ENCODE measurements around the gene SCAF11.

SCAF11 gene

DNA sequence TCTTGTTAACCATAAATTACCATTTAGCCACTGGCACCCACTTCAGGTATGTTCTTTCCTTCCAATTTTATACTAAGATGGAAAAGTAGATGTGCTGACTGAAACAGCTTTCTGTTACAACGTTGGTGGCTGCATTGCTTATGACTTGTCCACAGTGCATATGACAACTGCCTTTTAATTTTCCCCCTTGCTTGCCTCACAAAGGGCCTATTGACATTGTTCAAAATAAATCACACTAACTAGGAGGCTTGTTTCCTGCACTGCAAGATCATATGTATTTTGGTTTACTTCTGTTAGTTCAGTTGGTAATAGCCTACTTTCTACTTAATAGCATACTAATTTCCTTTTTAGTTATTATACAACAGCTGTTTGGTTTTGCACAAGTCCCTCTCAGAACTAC is 55.4 kb downstream of the SCAF11 start:
- H3K36me3 ChIP-seq = peaks cover 74% of the 10 kb centered on the region
- H3K4me1 ChIP-seq = no peaks in the 10 kb centered on the region
- no peak overlapping the region for H3K27ac ChIP-seq
- no peak overlapping the region for H3K4me2 ChIP-seq
- H3K4me3 ChIP-seq = no peak overlapping the region
- H3K9me3 ChIP-seq = no peaks in the 10 kb centered on the region
- no peaks in the 10 kb centered on the region for H4K20me1 ChIP-seq
- TF ChIP-seq Cebpa-rat (IDR thresholded peaks at IDR 0.05) = no peak
- H3K27me3 ChIP-seq = no peaks in the 10 kb centered on the region
- no peak overlapping the region for H3K9ac ChIP-seq

GRCh38 chr12:45933504-45933903 is 56.9 kb downstream of the SCAF11 start:
- Histone ChIP-seq H3K4me2 (no peak overlapping the region), H3K4me1 (no peaks in the 10 kb centered on the region), H3K9me3 (no peaks in the 10 kb centered on the region), H3K27me3 (no peaks in the 10 kb centered on the region), H4K20me1 (no peaks in the 10 kb centered on the region), H3K27ac (no peak overlapping the region), H3K36me3 (peaks cover 77% of the 10 kb centered on the region), H3K9ac (no peak overlapping the region), H3K4me3 (no peak overlapping the region)
- no peak for TF ChIP-seq Cebpa-rat (IDR thresholded peaks at IDR 0.05)

DNA sequence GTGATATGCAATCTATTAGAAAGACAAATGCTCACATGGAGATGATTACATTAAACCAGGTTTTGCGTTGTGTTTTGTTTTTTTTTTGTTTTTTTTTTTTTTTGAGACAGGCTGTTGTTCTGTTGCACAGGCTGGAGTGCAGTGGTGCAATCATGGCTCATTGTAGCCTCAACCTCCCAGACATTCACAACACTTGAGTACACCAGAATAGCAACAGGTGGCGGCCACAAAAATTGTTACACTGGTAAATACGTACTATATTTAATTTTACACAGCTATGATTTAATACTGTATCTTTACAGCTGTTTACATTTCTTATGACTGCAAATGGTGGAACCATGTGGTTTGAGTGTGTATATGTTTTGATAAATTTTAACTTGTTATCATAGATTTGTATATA is 60.0 kb downstream of the SCAF11 start:
- no peaks in the 10 kb centered on the region for H3K27me3 ChIP-seq
- H3K4me1 ChIP-seq = no peaks in the 10 kb centered on the region
- H3K4me3 ChIP-seq = no peak overlapping the region
- no peaks in the 10 kb centered on the region for H4K20me1 ChIP-seq
- H3K9me3 ChIP-seq = no peaks in the 10 kb centered on the region
- H3K36me3 ChIP-seq = peaks cover 89% of the 10 kb centered on the region
- H3K4me2 ChIP-seq = no peak overlapping the region
- TF ChIP-seq Cebpa-rat (IDR thresholded peaks at IDR 0.05) = no peak
- H3K27ac ChIP-seq = no peak overlapping the region
- H3K9ac ChIP-seq = no peak overlapping the region

DNA sequence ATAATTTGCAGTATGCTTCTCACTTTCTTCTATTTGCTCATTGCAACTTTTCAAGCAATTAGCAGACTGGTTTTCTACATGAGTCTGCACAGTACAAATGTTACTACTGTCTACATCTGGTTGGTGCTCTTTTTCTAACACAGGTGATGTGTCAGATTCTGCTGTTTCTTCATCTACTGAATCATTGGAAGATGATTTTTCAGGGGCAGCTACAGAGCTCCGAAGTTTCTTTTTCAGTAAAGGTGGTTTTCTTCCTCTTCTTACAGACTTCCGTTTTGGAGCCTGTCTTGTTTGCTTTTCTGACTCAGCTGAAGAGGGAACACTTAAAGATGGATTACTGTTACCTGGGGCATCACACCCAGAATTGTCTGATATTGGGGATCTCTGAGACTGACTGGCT is 62.1 kb downstream of the SCAF11 start:
- Histone ChIP-seq H3K27ac (no peak overlapping the region), H3K36me3 (peaks cover 92% of the 10 kb centered on the region), H3K4me2 (no peak overlapping the region)

GRCh38 chr12:45918818-45919217 is 71.6 kb downstream of the SCAF11 start:
- Histone ChIP-seq H3K9ac (no peak overlapping the region), H3K27me3 (no peaks in the 10 kb centered on the region), H3K27ac (no peak overlapping the region), H4K20me1 (no peaks in the 10 kb centered on the region), H3K4me3 (no peak overlapping the region), H3K4me2 (no peak overlapping the region), H3K4me1 (peaks cover 6% of the 10 kb centered on the region), H3K36me3 (peaks cover 47% of the 10 kb centered on the region), H3K9me3 (no peaks in the 10 kb centered on the region)
- TF ChIP-seq Cebpa-rat (IDR thresholded peaks at IDR 0.05) = no peak

More for the DNA sequence above, 62.1 kb downstream of the SCAF11 start:
- no peak overlapping the region for H3K4me3 ChIP-seq
- H3K4me1 ChIP-seq = no peaks in the 10 kb centered on the region
- H3K27me3 ChIP-seq = no peaks in the 10 kb centered on the region
- no peaks in the 10 kb centered on the region for H4K20me1 ChIP-seq
- H3K9ac ChIP-seq = no peak overlapping the region
- no peak for TF ChIP-seq Cebpa-rat (IDR thresholded peaks at IDR 0.05)
- H3K9me3 ChIP-seq = no peaks in the 10 kb centered on the region

- Histone ChIP-seq H3K4me3 (no peak overlapping the region), H3K9me3 (no peaks in the 10 kb centered on the region), H4K20me1 (no peaks in the 10 kb centered on the region), H3K36me3 (peaks cover 15% of the 10 kb centered on the region), H3K27me3 (no peaks in the 10 kb centered on the region), H3K27ac (no peak overlapping the region), H3K9ac (no peak overlapping the region), H3K4me1 (peaks cover 13% of the 10 kb centered on the region), H3K4me2 (no peak overlapping the region)
- TF ChIP-seq Cebpa-rat (IDR thresholded peaks at IDR 0.05) = no peak
Observed at GRCh38 chr12:45915405-45915804, 75.0 kb downstream of the SCAF11 start.

- peak overlapping the region; percentile 47 for H3K4me2 ChIP-seq
- H3K9me3 ChIP-seq = no peaks in the 10 kb centered on the region
- H4K20me1 ChIP-seq = no peaks in the 10 kb centered on the region
- no peak for TF ChIP-seq Cebpa-rat (IDR thresholded peaks at IDR 0.05)
- peaks cover 13% of the 10 kb centered on the region for H3K36me3 ChIP-seq
- H3K4me3 ChIP-seq = no peak overlapping the region
- H3K4me1 ChIP-seq = peaks cover 13% of the 10 kb centered on the region
- H3K27me3 ChIP-seq = no peaks in the 10 kb centered on the region
- H3K27ac ChIP-seq = no peak overlapping the region
- no peak overlapping the region for H3K9ac ChIP-seq
Observed at GRCh38 chr12:45914090-45914489, 76.3 kb downstream of the SCAF11 start.

DNA sequence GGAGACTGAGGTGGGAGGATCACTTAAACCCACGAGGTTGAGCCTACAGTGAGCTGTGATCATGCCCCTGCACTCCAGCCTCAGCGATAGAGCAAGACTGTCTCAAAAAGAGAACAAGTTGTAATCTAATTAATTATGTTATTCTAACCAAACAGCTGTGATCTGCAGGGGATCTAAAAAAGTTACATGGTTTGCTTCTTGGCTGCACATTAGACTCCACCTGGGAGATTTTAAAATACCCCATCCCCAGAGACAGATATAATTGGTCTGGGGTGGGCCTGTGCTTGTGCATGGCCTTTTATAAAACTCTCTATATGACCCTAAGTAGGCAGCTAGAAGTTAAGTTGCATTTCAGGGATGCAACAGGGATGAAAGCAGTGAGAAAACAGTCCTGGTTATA is 76.7 kb downstream of the SCAF11 start:
- TF ChIP-seq Cebpa-rat (IDR thresholded peaks at IDR 0.05) = no peak
- Histone ChIP-seq H3K9ac (no peak overlapping the region), H3K4me1 (peaks cover 13% of the 10 kb centered on the region), H3K4me3 (no peak overlapping the region), H3K9me3 (no peaks in the 10 kb centered on the region), H3K27ac (no peak overlapping the region), H4K20me1 (no peaks in the 10 kb centered on the region), H3K27me3 (no peaks in the 10 kb centered on the region), H3K4me2 (peak overlapping the region; percentile 47), H3K36me3 (peaks cover 11% of the 10 kb centered on the region)

GRCh38 chr12:45912774-45913173 is 77.6 kb downstream of the SCAF11 start:
- TF ChIP-seq Cebpa-rat (IDR thresholded peaks at IDR 0.05) = no peak
- H3K9ac ChIP-seq = no peak overlapping the region

DNA sequence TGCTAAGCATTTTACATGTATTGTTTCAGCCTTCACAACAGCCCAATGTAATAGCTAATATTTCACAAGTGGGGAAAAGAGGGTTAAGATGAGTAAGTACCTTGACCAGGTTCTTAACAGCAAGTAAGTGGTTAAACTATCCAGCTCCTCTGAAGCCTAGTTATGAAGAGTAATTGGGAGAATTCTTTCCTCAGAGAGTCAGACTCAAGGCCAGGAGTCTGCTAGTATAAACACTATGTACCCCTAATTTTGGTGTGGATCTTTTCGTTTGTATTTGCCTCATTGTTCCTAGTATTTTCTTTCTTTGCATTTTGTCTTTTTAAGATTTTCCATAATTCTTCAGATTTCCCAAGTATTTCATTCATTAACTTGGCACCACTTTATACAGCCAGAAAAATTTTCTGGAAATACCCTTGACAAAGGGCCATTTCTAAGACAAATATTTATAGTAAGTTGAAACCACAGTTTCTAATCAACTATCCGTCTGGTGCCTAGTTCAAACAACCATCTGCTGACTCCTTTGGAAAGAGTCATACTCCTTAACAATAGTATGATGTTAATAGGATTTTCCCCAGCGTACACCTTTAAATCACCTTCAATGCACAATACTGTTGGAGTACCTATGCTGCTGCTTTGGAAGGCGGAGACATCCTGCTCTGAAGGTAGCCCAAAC is 81.2 kb downstream of the SCAF11 start:
- Histone ChIP-seq H3K4me1 (peaks cover 11% of the 10 kb centered on the region), H3K27ac (no peak overlapping the region), H3K9me3 (no peaks in the 10 kb centered on the region), H4K20me1 (no peaks in the 10 kb centered on the region), H3K27me3 (no peaks in the 10 kb centered on the region), H3K36me3 (peaks cover 42% of the 10 kb centered on the region), H3K9ac (no peak overlapping the region), H3K4me3 (no peak overlapping the region), H3K4me2 (no peak overlapping the region)
- no peak for TF ChIP-seq Cebpa-rat (IDR thresholded peaks at IDR 0.05)

More at GRCh38 chr12:45912774-45913173, 77.6 kb downstream of the SCAF11 start:
- Histone ChIP-seq H3K4me1 (peaks cover 13% of the 10 kb centered on the region), H3K9me3 (no peaks in the 10 kb centered on the region), H3K4me2 (no peak overlapping the region), H3K4me3 (no peak overlapping the region), H4K20me1 (no peaks in the 10 kb centered on the region), H3K36me3 (peaks cover 11% of the 10 kb centered on the region), H3K27ac (no peak overlapping the region), H3K27me3 (no peaks in the 10 kb centered on the region)

- H3K27me3 ChIP-seq = no peaks in the 10 kb centered on the region
- H3K4me3 ChIP-seq = no peak overlapping the region
- H4K20me1 ChIP-seq = no peaks in the 10 kb centered on the region
- H3K36me3 ChIP-seq = peaks cover 47% of the 10 kb centered on the region
- no peak overlapping the region for H3K9ac ChIP-seq
- no peak overlapping the region for H3K27ac ChIP-seq
- H3K9me3 ChIP-seq = no peaks in the 10 kb centered on the region
- no peaks in the 10 kb centered on the region; the same call in 1 of the 2 replicates for H3K4me1 ChIP-seq
- TF ChIP-seq Cebpa-rat (IDR thresholded peaks at IDR 0.05) = no peak
- H3K4me2 ChIP-seq = no peak overlapping the region
Observed at GRCh38 chr12:45907955-45908354, 82.4 kb downstream of the SCAF11 start.
